SK-N-MC (cell line): Measurements from ENCODE around the gene HEBP1.

Experiments
- EZH2 ChIP-seq: fragments of 200-600 bp; sonication (generic); IDR thresholded peaks from one replicate; pipeline ENCODE4 v1.6.1; 2017; ENCODE audit warnings: antibody characterized with exemption
- FOXP2 ChIP-seq: optimal IDR thresholded peaks from 2 replicates; pipeline ENCODE3; 2011; ENCODE audit warnings: mild to moderate bottlenecking, moderate library complexity; ENCODE audit not compliant: insufficient read depth; ENCODE audit errors: extremely low read length, control extremely low read depth
- POLR2AphosphoS5 ChIP-seq: IDR thresholded peaks from 2 replicates; pipeline ENCODE4 v1.6.1; 2012; ENCODE audit warnings: mild to moderate bottlenecking, low read depth, low read length, borderline replicate concordance

GRCh38 chr12:12999271-12999958 is 650 bp downstream of the HEBP1 start:
- no peak for TF ChIP-seq POLR2AphosphoS5
- TF ChIP-seq EZH2: no peak
- no peak for TF ChIP-seq FOXP2
